Measurements from ENCODE around the gene SLC9A2.
A peak's percentile ranks its signal among the peaks of the same experiment; 100 is the strongest.

Gene SLC9A2

GRCh38 chr2:102619414-102620319 is at the start of gene SLC9A2:
SLC9A2 (plus strand) TSS chr2:102619553; CDS start chr2:102619849, 296 bp downstream.
- DNase-seq (ENCODE audit: low spot score), result peak; percentile 76

- no peak for DNase-seq (ENCODE audit: low spot score)
Measured at GRCh38 chr2:102575888-102576287, 43.5 kb upstream of the SLC9A2 start.

DNA sequence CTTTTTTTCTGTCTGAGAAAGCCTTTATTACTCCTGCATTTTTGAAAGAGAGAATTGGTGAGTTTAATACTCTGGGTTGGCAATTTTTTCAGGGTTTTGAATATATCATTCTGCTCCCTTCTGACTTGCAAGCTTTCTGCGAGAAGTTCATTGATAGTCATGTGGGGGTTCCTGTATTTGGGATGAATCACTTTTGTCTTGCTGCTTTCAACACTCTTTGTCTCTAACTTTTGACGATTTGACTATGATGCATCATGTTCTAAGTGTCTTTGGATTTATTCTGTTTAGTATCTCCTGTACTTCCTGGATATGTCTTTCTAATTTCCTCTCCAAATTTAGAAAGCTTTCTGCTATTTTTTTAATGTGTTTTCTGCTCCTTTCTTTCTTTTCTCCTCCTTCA is 41.0 kb upstream of the SLC9A2 start:
- DNase-seq (ENCODE audit: low spot score), result no peak

GRCh38 chr2:102581911-102582310 is 37.4 kb upstream of the SLC9A2 start:
- no peak for DNase-seq (ENCODE audit: low spot score)

GRCh38 chr2:102582845-102583244 is 36.5 kb upstream of the SLC9A2 start:
- no peak for DNase-seq (ENCODE audit: low spot score)

- DNase-seq (ENCODE audit: low spot score), result no peak
Measured at GRCh38 chr2:102585847-102586404, 33.4 kb upstream of the SLC9A2 start.

DNA sequence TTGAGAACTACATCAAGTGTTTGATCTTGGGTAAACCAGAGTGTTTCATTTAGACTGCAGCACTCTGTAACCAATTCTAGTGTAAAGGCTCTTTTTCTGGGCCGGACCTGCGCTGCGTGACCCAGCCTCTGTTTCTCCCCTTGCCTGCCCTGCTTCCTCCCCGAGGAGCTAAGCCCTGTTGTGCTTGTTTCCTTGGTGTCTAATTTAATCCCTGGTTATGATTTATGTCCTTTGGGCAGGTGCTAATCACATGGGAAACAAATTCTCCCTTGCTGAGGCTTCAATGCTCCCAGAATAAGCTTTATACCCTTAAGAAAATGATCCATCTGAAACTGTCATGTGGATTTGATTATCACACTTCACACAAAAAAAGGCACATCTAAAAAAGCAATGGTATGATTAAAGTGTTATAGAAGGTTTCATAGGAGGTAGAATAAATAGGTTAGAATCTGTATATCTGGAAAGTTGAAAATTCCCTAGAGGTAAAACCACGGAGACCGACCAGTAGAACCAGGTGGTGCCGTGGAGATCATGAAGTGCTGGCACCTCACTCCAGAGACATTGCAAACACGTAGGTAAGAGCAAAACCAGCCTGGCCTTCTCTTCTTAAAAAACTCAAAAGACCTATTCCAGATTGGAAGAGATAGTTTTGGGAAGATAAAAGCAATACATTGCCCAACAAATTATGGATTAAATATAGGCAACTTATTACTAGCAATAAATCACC is 31.0 kb upstream of the SLC9A2 start:
- DNase-seq (ENCODE audit: low spot score), result no peak

GRCh38 chr2:102589444-102589843 is 29.9 kb upstream of the SLC9A2 start:
- DNase-seq (ENCODE audit: low spot score), result no peak

DNA sequence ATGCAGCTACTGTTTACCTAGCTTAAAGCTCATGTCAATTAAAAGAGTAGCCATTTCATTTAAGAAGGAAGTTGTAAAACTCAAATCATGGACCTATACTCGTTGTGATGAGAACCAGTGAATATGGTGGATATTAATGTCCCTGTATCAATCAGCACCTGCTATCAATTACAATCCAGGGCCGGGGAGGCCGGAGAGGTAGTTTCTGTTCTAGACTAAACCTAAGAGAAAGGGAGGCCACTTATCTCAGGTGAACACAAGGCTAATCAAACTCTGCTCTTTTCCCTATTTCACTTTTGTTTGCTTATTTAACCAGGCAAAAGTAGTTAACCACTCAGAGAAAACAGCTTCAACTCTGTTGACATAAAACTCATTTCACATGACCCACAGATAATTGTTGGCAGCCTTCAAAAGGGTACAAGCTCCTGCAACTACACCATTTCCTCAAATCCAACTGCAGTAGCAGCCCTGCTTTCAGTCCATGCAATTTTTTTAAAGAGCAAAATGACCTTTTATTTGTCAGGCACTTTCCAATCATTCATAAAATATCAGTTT is 27.8 kb upstream of the SLC9A2 start:
- no peak for DNase-seq (ENCODE audit: low spot score)

DNA sequence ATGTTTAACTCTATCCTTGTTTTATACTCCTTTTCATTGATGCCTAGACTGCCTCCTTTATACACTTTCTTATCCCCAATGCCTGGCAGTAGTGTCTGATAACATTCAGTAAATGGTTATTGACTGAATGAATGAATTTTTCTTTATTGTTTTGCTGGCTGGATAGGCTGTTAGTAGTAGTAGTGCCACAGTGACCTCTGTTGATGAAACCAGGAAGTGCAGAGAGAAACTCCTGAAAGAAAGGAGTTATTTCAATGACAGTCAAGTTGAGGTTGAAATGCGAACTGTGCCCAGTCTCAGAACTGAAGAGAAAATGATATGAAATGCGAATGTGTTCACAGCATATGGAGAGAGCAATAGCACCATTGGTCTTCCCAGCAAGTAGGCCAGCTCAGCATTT is 26.8 kb upstream of the SLC9A2 start:
- DNase-seq (ENCODE audit: low spot score), result no peak

DNA sequence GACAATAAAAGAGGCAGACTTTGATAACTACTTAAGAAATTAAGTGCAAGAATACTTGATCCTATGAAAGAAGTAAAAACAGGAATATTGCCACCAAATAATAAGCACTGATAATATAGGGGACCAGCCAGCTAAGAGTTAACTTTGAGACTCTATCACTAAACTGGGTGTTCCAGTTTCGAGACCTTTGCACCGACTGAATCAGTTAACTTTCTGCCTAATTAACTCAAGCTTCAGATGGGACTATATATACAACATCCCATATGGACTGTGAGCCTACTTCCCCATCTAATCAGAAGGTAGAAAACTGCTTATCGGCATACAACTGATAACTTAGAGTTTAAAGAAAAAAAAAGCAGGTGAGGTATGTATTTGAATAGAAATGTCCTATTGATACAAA is 25.8 kb upstream of the SLC9A2 start:
- DNase-seq (ENCODE audit: low spot score), result no peak

DNA sequence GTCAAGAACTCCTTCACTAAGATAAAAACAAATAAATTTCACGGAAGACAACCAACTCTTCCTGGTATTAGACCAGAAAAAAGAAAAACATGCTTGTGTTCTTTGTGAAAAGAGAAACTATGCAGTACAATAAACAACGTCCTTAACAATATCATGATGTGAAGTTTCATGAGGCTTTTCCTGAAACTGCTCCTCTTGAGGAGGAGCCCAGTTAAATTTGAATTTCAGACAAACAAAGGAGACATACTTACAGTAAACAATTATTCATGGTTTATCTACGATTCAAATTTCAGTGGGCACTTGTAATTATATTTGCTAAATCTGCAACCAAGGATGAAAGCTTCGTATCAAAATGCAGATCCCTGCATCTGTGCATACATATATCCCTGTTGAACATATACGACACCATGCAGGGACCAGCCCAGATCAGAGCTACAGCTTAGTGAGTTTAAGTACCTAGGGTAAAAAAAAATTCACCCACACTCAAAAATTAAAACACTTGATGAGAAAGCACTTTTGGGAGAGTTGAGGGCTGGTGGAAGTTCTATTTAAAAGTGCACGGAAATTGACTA is 24.8 kb upstream of the SLC9A2 start:
- no peak for DNase-seq (ENCODE audit: low spot score)

DNA sequence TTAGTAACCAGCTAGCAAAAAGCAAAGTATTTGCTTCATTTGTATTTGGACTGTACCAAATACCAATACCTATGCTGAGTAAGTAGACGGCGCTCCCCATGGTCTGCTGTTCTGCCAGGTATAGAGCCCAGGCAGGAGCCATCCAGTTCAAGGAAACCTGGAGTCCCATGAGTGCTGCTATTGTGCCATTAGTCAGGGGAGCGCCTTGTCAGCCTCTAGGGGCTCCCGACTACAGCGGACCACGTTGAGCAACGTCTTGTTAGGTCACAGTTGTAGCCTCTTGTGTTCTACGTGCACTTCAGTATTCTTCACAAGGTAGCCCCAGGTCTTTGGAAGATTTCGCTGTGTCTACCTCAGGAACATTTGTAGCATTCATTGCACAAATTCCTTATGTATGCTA is 21.6 kb upstream of the SLC9A2 start:
- DNase-seq (ENCODE audit: low spot score), result no peak

DNA sequence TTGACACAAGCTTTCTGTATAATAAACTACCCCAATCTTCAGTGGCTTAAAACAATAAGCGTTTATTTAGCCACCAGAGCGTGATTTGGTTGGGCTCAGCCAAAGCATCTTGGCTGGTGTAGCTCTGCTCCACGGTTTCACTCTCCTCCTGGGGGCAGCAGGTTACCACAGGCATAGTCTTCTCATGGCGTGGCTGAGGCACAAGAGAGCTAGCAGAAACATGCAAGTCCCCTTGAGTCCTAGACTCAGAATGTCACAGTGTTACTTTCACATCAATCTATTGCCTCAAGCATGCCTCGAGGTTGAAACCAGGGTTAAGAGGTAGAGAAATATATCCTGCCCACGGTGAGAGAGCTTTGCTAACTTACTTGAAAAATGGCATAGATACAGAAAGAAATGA is 19.9 kb upstream of the SLC9A2 start:
- no peak for DNase-seq (ENCODE audit: low spot score)

- DNase-seq (ENCODE audit: low spot score), result no peak
Measured at GRCh38 chr2:102601730-102602129, 17.6 kb upstream of the SLC9A2 start.

DNA sequence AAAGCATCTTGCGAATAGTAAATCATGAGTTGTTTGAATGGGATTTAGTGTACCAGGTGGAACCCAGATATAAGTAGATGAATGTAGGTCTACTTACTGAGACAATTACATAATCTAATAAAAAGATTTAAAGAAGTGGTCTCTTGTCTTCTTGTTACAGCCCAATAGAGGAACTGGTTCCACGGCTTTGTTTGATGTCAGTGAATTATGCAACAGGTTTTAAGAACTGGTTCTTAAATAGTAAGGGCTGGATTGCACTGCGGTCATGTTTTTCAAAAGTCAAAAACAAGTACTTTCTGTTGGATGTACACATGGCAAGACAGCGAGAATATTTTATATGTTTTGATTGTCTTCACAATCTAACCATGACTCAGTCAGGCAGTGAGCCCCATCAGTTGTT is 15.4 kb upstream of the SLC9A2 start:
- no peak for DNase-seq (ENCODE audit: low spot score)

DNA sequence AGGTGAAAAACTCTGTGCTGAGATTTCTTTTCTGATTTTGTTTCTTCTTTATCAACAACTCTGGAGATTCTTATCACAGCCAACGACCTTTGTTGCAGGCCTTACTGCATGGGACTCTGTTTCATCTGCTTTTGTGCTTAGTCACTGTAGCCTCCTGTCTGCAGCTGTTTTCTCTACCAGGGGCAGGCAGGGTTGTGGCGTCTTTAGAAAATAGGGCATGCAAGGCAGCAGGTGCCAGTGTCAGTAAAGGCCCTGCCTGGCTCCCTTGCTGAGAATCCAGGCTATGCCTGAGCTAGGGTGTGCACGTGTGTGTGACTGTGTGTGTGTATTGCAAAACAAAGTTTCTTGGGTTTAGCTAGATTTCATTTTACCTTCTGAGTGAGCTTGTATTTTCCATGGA is 14.6 kb upstream of the SLC9A2 start:
- DNase-seq (ENCODE audit: low spot score), result no peak

GRCh38 chr2:102606353-102606752 is 13.0 kb upstream of the SLC9A2 start:
- DNase-seq (ENCODE audit: low spot score), result no peak

DNA sequence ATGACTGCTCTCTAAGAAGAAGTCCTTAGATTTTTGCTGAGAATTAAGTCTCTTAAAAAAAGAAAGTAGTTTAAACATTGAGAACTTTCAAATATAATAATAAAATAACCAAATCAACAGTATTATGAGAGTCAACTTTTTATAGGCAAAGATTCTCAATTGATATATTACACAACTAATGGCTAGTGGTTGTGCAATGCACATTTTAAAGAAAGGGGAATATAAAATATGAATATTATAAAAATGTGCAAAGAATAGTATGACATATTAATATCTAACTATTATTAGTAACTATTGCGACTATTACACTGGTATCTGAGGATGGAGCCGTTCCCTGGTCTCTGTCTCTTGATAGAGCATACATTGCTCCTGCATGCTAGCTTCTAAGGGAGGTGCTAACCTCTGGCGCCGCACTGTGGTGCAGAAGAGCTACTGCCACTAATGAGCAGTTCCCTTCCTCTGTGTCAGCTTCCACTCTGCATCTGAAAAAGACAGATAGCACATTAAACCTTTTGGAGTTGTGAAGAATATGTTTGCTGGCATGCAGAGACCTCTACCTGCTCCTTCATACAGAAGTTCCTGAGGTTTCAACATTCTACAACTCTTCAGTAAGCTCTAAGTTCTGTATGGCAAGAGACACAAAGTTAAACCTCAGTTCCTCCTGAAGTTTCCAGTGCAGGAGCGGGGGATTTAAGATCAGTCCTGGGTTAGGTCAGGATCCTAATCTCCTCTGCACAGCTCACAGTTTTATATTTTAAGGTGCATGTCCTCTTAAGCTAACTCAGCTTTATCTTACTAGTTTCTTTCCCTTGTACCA is 3.5 kb upstream of the SLC9A2 start:
- DNase-seq (ENCODE audit: low spot score), result peak; percentile 58

- DNase-seq (ENCODE audit: low spot score), result no peak
Measured at GRCh38 chr2:102618452-102619413, 620 bp upstream of the SLC9A2 start.

All from ecto neural progenitor cell (in vitro differentiated cells).